Neural cell (in vitro differentiated cells): ENCODE measurements around the gene CLDN18.

Source experiments
- EP300 ChIP-seq: fragments of 450-650 bp; conservative IDR thresholded peaks from 2 replicates; pipeline ENCODE4 v1.6.1; 2014; ENCODE audit warnings: antibody characterized with exemption, mild to moderate bottlenecking, moderate library complexity; ENCODE audit not compliant: poor library complexity, severe bottlenecking
- RAD21 ChIP-seq: fragments of 450-650 bp; conservative IDR thresholded peaks from 2 replicates; pipeline ENCODE4 v1.6.1; 2014; ENCODE audit warnings: antibody characterized with exemption, mild to moderate bottlenecking, moderate library complexity
- SMC3 ChIP-seq: fragments of 450-650 bp; conservative IDR thresholded peaks from 2 replicates; pipeline ENCODE4 v1.6.1; 2014; ENCODE audit warnings: antibody characterized with exemption, mild to moderate bottlenecking, moderate library complexity; ENCODE audit not compliant: poor library complexity
- TF ChIP-seq, protein P1 (sequence below): fragments of 450-650 bp; IDR thresholded peaks from 2 replicates; pipeline ENCODE4 v1.5.1; 2014; ENCODE audit warnings: antibody characterized with exemption, mild to moderate bottlenecking, moderate library complexity; ENCODE audit not compliant: poor library complexity, severe bottlenecking

DNA sequence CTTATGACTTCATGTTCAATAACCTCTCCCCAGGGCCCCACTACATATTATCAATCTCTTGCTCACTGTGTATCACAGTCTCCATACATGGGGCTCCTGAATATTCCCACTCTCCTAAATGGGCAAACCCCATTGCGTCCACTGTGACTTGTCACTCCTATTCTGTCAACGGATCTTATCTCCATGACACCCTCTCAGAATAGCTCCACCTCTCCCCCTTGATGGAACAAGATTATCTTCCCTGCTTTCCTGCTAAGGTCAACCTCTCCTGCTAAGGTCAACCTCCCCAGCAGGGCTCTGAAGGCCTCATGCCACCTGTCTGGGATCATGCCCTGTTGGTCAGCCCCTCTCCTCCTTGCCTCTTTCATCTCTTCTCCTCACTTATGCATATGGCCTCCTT, 1.8 kb downstream of the CLDN18 start:
- TF ChIP-seq SMC3, result no peak
- TF ChIP-seq, protein P1, sequence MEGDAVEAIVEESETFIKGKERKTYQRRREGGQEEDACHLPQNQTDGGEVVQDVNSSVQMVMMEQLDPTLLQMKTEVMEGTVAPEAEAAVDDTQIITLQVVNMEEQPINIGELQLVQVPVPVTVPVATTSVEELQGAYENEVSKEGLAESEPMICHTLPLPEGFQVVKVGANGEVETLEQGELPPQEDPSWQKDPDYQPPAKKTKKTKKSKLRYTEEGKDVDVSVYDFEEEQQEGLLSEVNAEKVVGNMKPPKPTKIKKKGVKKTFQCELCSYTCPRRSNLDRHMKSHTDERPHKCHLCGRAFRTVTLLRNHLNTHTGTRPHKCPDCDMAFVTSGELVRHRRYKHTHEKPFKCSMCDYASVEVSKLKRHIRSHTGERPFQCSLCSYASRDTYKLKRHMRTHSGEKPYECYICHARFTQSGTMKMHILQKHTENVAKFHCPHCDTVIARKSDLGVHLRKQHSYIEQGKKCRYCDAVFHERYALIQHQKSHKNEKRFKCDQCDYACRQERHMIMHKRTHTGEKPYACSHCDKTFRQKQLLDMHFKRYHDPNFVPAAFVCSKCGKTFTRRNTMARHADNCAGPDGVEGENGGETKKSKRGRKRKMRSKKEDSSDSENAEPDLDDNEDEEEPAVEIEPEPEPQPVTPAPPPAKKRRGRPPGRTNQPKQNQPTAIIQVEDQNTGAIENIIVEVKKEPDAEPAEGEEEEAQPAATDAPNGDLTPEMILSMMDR, result no peak
- TF ChIP-seq RAD21, result no peak
- no peak for TF ChIP-seq EP300
